GM23248 (cell line): ENCODE results near the gene STYX. TPM values are rescaled to one million over a fixed set of nuclear protein-coding genes. Genes with fewer than 3 reads are reported as not detected.
A peak's percentile ranks its signal among the peaks of the same experiment; 100 is the strongest.

Source experiments
- DNase-seq: peaks from one replicate; pipeline ENCODE4 v3.0.0-alpha.2; 2015
- H2AFZ ChIP-seq: fragments of 200-600 bp; sonication (generic); 2 replicates; pipeline ENCODE4 v1.6.1; 2016; ENCODE audit warnings: antibody characterized with exemption
- H3F3A ChIP-seq: fragments of 200-600 bp; sonication (generic); 2 replicates; pipeline ENCODE4 v1.6.1; 2016; ENCODE audit warnings: mild to moderate bottlenecking, antibody characterized with exemption, mixed run types; ENCODE audit not compliant: insufficient read depth
- H3K27ac ChIP-seq: fragments of 200-600 bp; sonication (generic); 2 replicates; pipeline ENCODE4 v1.5.1; 2016; ENCODE audit warnings: mild to moderate bottlenecking
- H3K27me3 ChIP-seq: fragments of 200-600 bp; sonication (generic); replicated peaks from 2 replicates; pipeline ENCODE4 v1.6.1; 2016; ENCODE audit warnings: mild to moderate bottlenecking; ENCODE audit not compliant: insufficient read depth
- H3K36me3 ChIP-seq: fragments of 200-600 bp; sonication (generic); 2 replicates; pipeline ENCODE4 v1.6.1; 2016; ENCODE audit warnings: low read depth, mild to moderate bottlenecking
- H3K4me1 ChIP-seq: fragments of 200-600 bp; sonication (generic); 2 replicates; pipeline ENCODE4 v1.6.1; 2016; ENCODE audit warnings: mild to moderate bottlenecking; ENCODE audit not compliant: insufficient read depth
- H3K4me2 ChIP-seq: fragments of 200-600 bp; sonication (generic); one replicate; pipeline ENCODE4 v1.6.1; 2016; ENCODE audit warnings: mild to moderate bottlenecking; ENCODE audit not compliant: unreplicated experiment
- H3K4me3 ChIP-seq: fragments of 200-600 bp; sonication (generic); 2 replicates; pipeline ENCODE4 v1.5.1; 2016; ENCODE audit warnings: mild to moderate bottlenecking
- H3K79me2 ChIP-seq: fragments of 200-600 bp; sonication (generic); 2 replicates; pipeline ENCODE4 v1.6.1; 2016; ENCODE audit warnings: mild to moderate bottlenecking; ENCODE audit not compliant: insufficient read depth
- H3K9ac ChIP-seq: fragments of 200-600 bp; sonication (generic); 2 replicates; pipeline ENCODE4 v1.6.1; 2016; ENCODE audit warnings: mild to moderate bottlenecking
- H3K9me2 ChIP-seq: fragments of 200-600 bp; sonication (generic); 2 replicates; pipeline ENCODE4 v1.6.1; 2016; ENCODE audit warnings: mixed run types, mild to moderate bottlenecking, moderate library complexity; ENCODE audit not compliant: insufficient read depth
- H3K9me3 ChIP-seq: fragments of 200-600 bp; sonication (generic); one replicate; pipeline ENCODE4 v1.6.1; 2017; ENCODE audit warnings: low read depth
- H4K20me1 ChIP-seq: fragments of 200-600 bp; sonication (generic); 2 replicates; pipeline ENCODE4 v1.6.0; 2016; ENCODE audit not compliant: insufficient read depth
- EZH2 ChIP-seq: fragments of 200-600 bp; sonication (generic); IDR thresholded peaks from 2 replicates; pipeline ENCODE4 v1.6.1; 2018; ENCODE audit warnings: antibody characterized with exemption, mild to moderate bottlenecking; ENCODE audit not compliant: insufficient read depth, poor library complexity, severe bottlenecking
- EZH2phosphoT487 ChIP-seq: fragments of 200-600 bp; sonication (generic); IDR thresholded peaks from 2 replicates; pipeline ENCODE4 v1.6.1; 2018; ENCODE audit warnings: antibody characterized with exemption, moderate library complexity, mild to moderate bottlenecking, low read depth; ENCODE audit not compliant: insufficient read depth
- WGBS, 2 experiments: methylation state at CpG; one replicate each; pipeline ENCODE4 v1.1.6; 2015 to 2017; ENCODE audit warnings: low lambda C conversion rate in 2 of 2, low coverage in 1 of 2; ENCODE audit errors: missing lambda C conversion rate in 2 of 2; 5-methylcytosine and 5-hydroxymethylcytosine counted together
- in situ Hi-C: fragments of 300-500 bp; cut with MboI; formaldehyde crosslinking; loops from 2 replicates; pipeline ENCODE4 v1.15.0; 2020
- polyA plus RNA-seq: library from polyadenylated mRNA; unstranded; fragments of >200 nt; fragmentation: Nextera tagmentation; extraction: Ambion mirVana; gene quantifications from 2 replicates; pipeline ENCODE4 v1.2.1, GENCODE V29; 2016
- total RNA-seq: library from RNA; depleted of rRNA; stranded (reverse); fragments of >200 nt; shearing (Covaris generic); gene quantifications from 2 replicates; pipeline ENCODE4 v1.2.3, GENCODE V29; 2014

The STYX gene
- total and polyA plus RNA-seq, 2 experiments from 2014 or later: 20.1 to 23.0 TPM

GRCh38 chr14:52703664-52704063 lies 26.3 kb upstream of the STYX start:
- Histone ChIP-seq H3K9me2 (no peaks in the 10 kb centered on the region), H3K4me1 (peaks cover 22% of the 10 kb centered on the region), H2AFZ (0 out of 2 replicates have a peak overlapping the region, but pooled peaks have one; percentile 21), H3K79me2 (peaks cover 16% of the 10 kb centered on the region), H3K9me3 (no peaks in the 10 kb centered on the region), H3K4me3 (no peak overlapping the region), H3K4me2 (peak overlapping the region; percentile 27), H3K9ac (peak overlapping the region; percentile 28), H4K20me1 (no peaks in the 10 kb centered on the region; the same call in 1 of the 2 replicates), H3F3A (peaks cover 15% of the 10 kb centered on the region), H3K36me3 (peaks cover 2% of the 10 kb centered on the region), H3K27me3 (no peaks in the 10 kb centered on the region), H3K27ac (peak overlapping the region; percentile 81)
- TF ChIP-seq EZH2 (no peak), EZH2phosphoT487 (no peak)
- in situ Hi-C loops: no loop called here
- DNase-seq: no peak
- 99 to 100% methylated on average over 2 of the region's 2 CpGs for WGBS, 2 experiments

- peaks cover 15% of the 10 kb centered on the region for H3F3A ChIP-seq
- WGBS, 2 experiments: 72 to 80% methylated on average over 5 of the region's 5 CpGs
- H3K79me2 ChIP-seq: peaks cover 43% of the 10 kb centered on the region
- no peaks in the 10 kb centered on the region for H3K27me3 ChIP-seq
- H3K27ac ChIP-seq: peak overlapping the region; percentile 78
- peaks cover 44% of the 10 kb centered on the region for H3K4me1 ChIP-seq
- H3K4me2 ChIP-seq: peak overlapping the region; percentile 88
- peak overlapping the region; percentile 98 for H2AFZ ChIP-seq
- DNase-seq: no peak
- H4K20me1 ChIP-seq: no peaks in the 10 kb centered on the region; the same call in 1 of the 2 replicates
- in situ Hi-C loops: no loop called here
- peak overlapping the region; percentile 85 for H3K4me3 ChIP-seq
- no peaks in the 10 kb centered on the region for H3K9me2 ChIP-seq
- peak overlapping the region; percentile 90 for H3K9ac ChIP-seq
- peaks cover 27% of the 10 kb centered on the region for H3K36me3 ChIP-seq
- H3K9me3 ChIP-seq: no peaks in the 10 kb centered on the region
- no peak for TF ChIP-seq EZH2phosphoT487
- TF ChIP-seq EZH2: no peak
Measured at GRCh38 chr14:52706286-52706685, 23.7 kb upstream of the STYX start.

GRCh38 chr14:52706724-52707706 lies 23.0 kb upstream of the STYX start, which contains the start of gene PSMC6:
Gene PSMC6, plus strand, starts transcription at chr14:52707200. Its CDS starts 20 bp downstream, at chr14:52707220.
- H3K4me2 ChIP-seq: peak within 1 kb of the TSS; percentile 96
- DNase-seq: peak; percentile 96
- H3K9me3 ChIP-seq: no peaks in the 10 kb centered on the region
- peaks cover 15% of the 10 kb centered on the region for H3F3A ChIP-seq
- H3K9me2 ChIP-seq: no peaks in the 10 kb centered on the region
- peak within 1 kb of the TSS; percentile 78 for H3K27ac ChIP-seq
- H3K36me3 ChIP-seq: peaks cover 34% of the 10 kb centered on the region
- peak within 1 kb of the TSS; percentile 85 for H3K4me3 ChIP-seq
- peak within 1 kb of the TSS; percentile 98 for H2AFZ ChIP-seq
- no peaks in the 10 kb centered on the region for H3K27me3 ChIP-seq
- H3K9ac ChIP-seq: peak within 1 kb of the TSS; percentile 90
- H3K4me1 ChIP-seq: peaks cover 50% of the 10 kb centered on the region
- in situ Hi-C loops: no loop called here
- TF ChIP-seq EZH2 (no peak), EZH2phosphoT487 (no peak)
- WGBS, 2 experiments: 0 to 1% methylated on average over 41 to 43 of the region's 43 CpGs
- H3K79me2 ChIP-seq: peaks cover 50% of the 10 kb centered on the region
- H4K20me1 ChIP-seq: no peaks in the 10 kb centered on the region; the same call in 1 of the 2 replicates

GRCh38 chr14:52711666-52712065 lies 18.3 kb upstream of the STYX start:
- Histone ChIP-seq H3K4me3 (no peak overlapping the region), H3K36me3 (peaks cover 65% of the 10 kb centered on the region)

More at GRCh38 chr14:52711666-52712065, 18.3 kb upstream of the STYX start:
- in situ Hi-C loops: no loop called here
- no peaks in the 10 kb centered on the region; the same call in 1 of the 2 replicates for H4K20me1 ChIP-seq
- no peaks in the 10 kb centered on the region for H3K9me2 ChIP-seq
- no peak overlapping the region for H3K9ac ChIP-seq
- WGBS, 2 experiments: 9 to 15% methylated on average over 1 of the region's 1 CpG
- TF ChIP-seq EZH2phosphoT487 (no peak), EZH2 (no peak)
- peaks cover 95% of the 10 kb centered on the region for H3K79me2 ChIP-seq
- H3K27me3 ChIP-seq: no peaks in the 10 kb centered on the region
- no peak overlapping the region for H2AFZ ChIP-seq
- H3F3A ChIP-seq: no peaks in the 10 kb centered on the region
- DNase-seq: no peak
- H3K9me3 ChIP-seq: no peaks in the 10 kb centered on the region
- H3K4me2 ChIP-seq: no peak overlapping the region
- H3K4me1 ChIP-seq: peaks cover 36% of the 10 kb centered on the region
- H3K27ac ChIP-seq: no peak overlapping the region
